ENCODE measurements around the gene DRD3.
A peak's percentile ranks its signal among the peaks of the same experiment; 100 is the strongest.

The DRD3 gene

GRCh38 chr3:114157321-114157720 is 21.5 kb downstream of the DRD3 start:
- no peak overlapping the region for H3K27ac ChIP-seq
- TF ChIP-seq CTCF (conservative IDR thresholded peaks at IDR 0.05): no peak
- no peak for TF ChIP-seq ZFX (IDR thresholded peaks at IDR 0.05)

GRCh38 chr3:114155370-114155821 is 23.5 kb downstream of the DRD3 start:
- TF ChIP-seq ZFX (IDR thresholded peaks at IDR 0.05) (no peak), CTCF (conservative IDR thresholded peaks at IDR 0.05) (peak; percentile 66)
- H3K27ac ChIP-seq: no peak overlapping the region

DNA sequence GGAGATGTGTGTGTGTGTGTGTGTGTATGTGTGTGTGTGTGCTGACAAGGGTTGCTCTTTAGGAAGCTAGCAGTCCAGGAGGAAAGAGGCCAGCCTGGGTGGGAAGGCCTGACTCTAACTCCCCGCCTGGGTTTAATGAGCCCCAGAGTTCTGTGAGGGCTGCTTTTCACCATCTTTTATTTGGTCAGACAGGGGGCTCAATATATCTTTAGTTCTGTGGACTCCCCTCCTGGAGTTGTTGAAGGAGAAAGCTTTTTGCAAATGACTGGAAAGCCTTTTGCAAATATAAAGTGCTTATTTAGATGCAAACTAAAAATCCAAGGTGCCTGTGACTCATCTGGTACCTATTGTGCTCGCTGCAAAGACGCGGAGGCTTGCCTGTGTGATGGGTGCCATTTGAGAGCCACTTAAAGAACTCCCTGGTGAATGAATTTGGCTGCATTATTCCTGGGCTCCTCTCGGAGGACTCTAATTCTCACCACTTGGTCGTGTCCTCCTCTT is 24.5 kb downstream of the DRD3 start:
- TF ChIP-seq ZFX (IDR thresholded peaks at IDR 0.05): no peak
- TF ChIP-seq CTCF (conservative IDR thresholded peaks at IDR 0.05): no peak
- H3K27ac ChIP-seq: no peak overlapping the region

DNA sequence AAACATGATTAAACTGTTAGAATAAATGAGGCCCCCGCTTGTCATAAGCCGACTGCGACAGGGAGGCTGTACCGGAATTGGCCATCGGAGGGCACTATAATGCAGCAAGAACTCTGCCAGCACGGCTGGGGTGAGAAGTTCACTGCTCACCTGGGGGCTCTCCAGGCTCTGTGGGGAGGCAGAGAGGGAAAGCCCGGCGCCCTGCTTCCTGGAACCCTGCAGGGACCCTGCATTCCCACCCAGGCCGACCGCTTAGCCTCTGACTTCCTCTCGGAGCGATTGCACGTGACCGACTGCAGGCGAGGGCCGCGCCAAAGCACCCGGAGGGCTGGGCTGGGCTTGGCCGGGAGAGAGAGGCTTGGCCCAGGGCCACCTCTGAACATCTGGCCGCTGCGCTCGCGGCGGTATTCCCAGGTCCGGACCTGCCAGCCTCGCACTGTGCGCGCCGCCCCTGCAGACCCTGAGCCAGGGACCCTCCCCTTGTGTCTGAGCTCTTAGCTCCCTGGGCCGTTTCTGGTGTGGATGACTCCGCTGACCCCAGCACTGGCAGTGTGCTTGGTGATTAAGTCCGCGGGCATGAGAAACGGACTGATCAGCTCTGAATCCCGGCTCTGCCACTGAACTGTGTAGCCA is 26.2 kb downstream of the DRD3 start:
- TF ChIP-seq ZFX (IDR thresholded peaks at IDR 0.05): no peak
- peak; percentile 93 for TF ChIP-seq CTCF (conservative IDR thresholded peaks at IDR 0.05)
- H3K27ac ChIP-seq: no peak overlapping the region

- no peak overlapping the region for H3K27ac ChIP-seq
- TF ChIP-seq ZFX (IDR thresholded peaks at IDR 0.05) (no peak), CTCF (conservative IDR thresholded peaks at IDR 0.05) (no peak)
These were observed 27.8 kb downstream of the DRD3 start for GRCh38 chr3:114151091-114151490.

GRCh38 chr3:114147251-114147650 is 31.6 kb downstream of the DRD3 start:
- TF ChIP-seq ZFX (IDR thresholded peaks at IDR 0.05): no peak
- TF ChIP-seq CTCF (conservative IDR thresholded peaks at IDR 0.05): peak; percentile 2; the same call in 1 of the 2 replicates
- no peak overlapping the region for H3K27ac ChIP-seq

- H3K27ac ChIP-seq: no peak overlapping the region
- TF ChIP-seq ZFX (IDR thresholded peaks at IDR 0.05) (no peak), CTCF (conservative IDR thresholded peaks at IDR 0.05) (no peak)
These were observed 33.8 kb downstream of the DRD3 start for GRCh38 chr3:114144909-114145688.
